ENCODE results near the gene EIF4ENIF1.

Gene EIF4ENIF1

DNA sequence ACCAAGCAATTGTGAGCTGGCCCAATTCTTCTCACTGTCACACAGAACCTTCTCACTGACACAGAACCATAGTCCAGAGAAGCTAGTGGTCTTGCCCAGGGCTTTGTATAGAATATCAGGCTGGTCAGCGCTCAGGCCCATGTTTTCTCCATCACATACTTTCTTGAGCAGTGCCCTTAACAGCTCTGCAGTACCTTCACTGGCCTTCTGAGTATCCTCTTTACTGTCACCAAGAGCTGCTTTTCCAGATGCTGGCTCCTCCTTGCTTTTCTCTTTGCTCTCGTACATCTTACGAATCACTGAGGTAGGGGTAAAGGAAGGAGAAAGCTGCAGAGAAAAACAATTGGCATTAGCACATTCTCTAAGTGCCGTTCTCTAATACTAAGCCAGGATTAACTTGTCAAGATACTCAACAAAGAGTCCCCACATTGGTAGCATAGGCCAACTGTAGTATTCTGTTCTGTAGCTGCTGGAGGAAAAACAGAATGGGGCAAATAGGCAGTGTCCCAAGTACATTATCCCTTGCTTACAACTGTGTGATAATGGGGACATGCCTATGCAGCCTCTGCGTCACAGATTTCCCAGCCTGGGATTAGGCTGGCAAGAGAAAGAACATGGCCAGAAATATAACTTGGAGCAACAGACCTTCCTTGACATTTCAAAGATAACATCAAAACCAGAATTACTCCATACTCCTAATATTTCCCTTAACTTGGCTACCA is 46.7 kb downstream of the EIF4ENIF1 start:
- TF ChIP-seq CTCF (IDR thresholded peaks at IDR 0.05; ENCODE audit: insufficient read depth, low read depth, low read length, missing control alignments): no peak
- no peak overlapping the region for H3K4me3 ChIP-seq (ENCODE audit: low read depth, low read length)

DNA sequence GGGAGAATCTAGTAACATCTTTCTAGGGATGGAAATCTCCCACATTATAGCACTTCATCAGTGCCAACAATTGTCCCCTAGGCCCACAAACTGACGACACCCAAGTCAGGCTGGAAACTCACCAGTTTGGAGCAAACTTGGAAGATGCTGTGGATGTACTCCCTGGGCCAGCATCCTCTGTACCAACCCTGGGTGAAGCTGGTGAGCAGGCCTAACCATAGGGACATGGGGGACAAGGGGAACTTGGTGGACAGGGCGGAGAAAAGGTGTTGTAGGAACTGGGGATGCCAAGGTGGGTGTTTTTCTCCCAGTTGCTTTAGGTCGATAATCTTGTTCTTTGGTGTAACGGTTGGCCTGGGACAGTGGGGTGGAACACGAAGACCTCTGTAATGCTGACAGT is 48.0 kb downstream of the EIF4ENIF1 start:
- TF ChIP-seq CTCF (IDR thresholded peaks at IDR 0.05; ENCODE audit: insufficient read depth, low read depth, low read length, missing control alignments): no peak
- no peak for DNase-seq (ENCODE audit: low read depth)
- no peak overlapping the region for H3K4me3 ChIP-seq (ENCODE audit: low read depth, low read length)

More for the DNA sequence above, 46.7 kb downstream of the EIF4ENIF1 start:
- no peak for DNase-seq (ENCODE audit: low read depth)

GRCh38 chr22:31440681-31441080 is 49.0 kb downstream of the EIF4ENIF1 start:
- no peak for DNase-seq (ENCODE audit: low read depth)
- no peak for TF ChIP-seq CTCF (IDR thresholded peaks at IDR 0.05; ENCODE audit: insufficient read depth, low read depth, low read length, missing control alignments)
- H3K4me3 ChIP-seq (ENCODE audit: low read depth, low read length): no peak overlapping the region

DNA sequence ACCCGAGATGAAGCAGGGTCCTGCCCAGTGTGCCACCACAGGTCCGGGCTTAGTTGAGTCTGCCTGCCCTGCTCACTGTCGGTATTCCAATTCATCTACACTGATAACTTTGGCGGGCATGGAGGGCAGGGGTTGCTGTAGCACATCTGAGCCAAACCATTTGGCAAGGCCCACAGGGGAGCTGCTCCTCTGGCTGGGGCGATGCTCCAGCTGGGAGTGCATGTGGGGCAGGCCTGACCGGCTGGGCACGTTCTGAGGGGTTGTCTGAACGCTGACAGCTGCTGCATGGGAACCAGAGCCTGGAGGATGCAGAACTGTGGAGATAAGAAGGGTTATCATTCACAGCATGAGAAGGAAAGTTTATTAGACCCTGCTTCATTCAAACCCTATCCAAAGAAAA is 49.8 kb downstream of the EIF4ENIF1 start:
- no peak for TF ChIP-seq CTCF (IDR thresholded peaks at IDR 0.05; ENCODE audit: insufficient read depth, low read depth, low read length, missing control alignments)
- no peak overlapping the region for H3K4me3 ChIP-seq (ENCODE audit: low read depth, low read length)
- no peak for DNase-seq (ENCODE audit: low read depth)

DNA sequence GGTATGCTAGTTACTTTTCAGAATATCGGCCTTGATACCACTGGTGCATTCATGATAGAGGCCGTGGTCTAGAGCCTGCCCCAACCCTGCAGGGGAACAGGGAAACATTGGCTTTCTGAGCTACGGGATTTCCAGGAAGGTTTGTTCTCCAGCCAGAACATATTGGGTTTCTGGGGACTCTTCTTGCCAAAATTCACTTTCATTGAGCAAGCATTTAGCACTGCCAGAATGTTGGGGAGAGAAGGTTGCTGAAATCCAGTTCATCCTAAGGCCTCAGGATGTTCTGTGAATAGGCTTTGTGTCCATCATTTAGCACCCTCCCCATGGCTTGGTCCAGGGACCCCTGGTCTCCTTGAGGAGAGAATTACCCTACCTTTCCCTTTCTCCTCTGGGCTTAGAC is 53.5 kb downstream of the EIF4ENIF1 start:
- H3K4me3 ChIP-seq (ENCODE audit: low read depth, low read length): no peak overlapping the region
- TF ChIP-seq CTCF (IDR thresholded peaks at IDR 0.05; ENCODE audit: insufficient read depth, low read depth, low read length, missing control alignments): no peak
- no peak for DNase-seq (ENCODE audit: low read depth)

- no peak for TF ChIP-seq CTCF (IDR thresholded peaks at IDR 0.05; ENCODE audit: insufficient read depth, low read depth, low read length, missing control alignments)
- H3K4me3 ChIP-seq (ENCODE audit: low read depth, low read length): no peak overlapping the region
- DNase-seq (ENCODE audit: low read depth): no peak
Measured at GRCh38 chr22:31431950-31432349, 57.7 kb downstream of the EIF4ENIF1 start.
